ENCODE measurements around the gene SASH1.

- TF ChIP-seq CTCF (IDR thresholded peaks at IDR 0.05) (no peak), REST (IDR thresholded peaks at IDR 0.05; ENCODE audit: insufficient read depth in 1 of 2, low read depth in 2 of 2, low read length in 1 of 2) (no peak), TCF7L2 (IDR thresholded peaks at IDR 0.05; ENCODE audit: low read depth, low read length) (no peak)
Measured at GRCh38 chr6:148461986-148462577, 119.4 kb downstream of the SASH1 start.
